Sigmoid colon (tissue), 4 donors: ENCODE measurements around the gene CCDC188.

ENCODE experiments used
- EP300 ChIP-seq, 4 donors: sonication (generic); formaldehyde crosslinking; IDR thresholded peaks; one replicate each; pipeline ENCODE4 v1.6.1; 2017; ENCODE audit warnings: antibody characterized with exemption in 4 of 4
- POLR2A ChIP-seq, 2 donors: fragments of 450-650 bp; IDR thresholded peaks; one replicate each; pipeline ENCODE4 v1.6.1; 2016; ENCODE audit warnings: antibody characterized with exemption in 2 of 2, mild to moderate bottlenecking in 2 of 2, moderate library complexity in 2 of 2
- POLR2AphosphoS5 ChIP-seq, 4 donors: sonication (generic); formaldehyde crosslinking; IDR thresholded peaks; one replicate each; pipeline ENCODE4 v1.6.1; 2017; ENCODE audit warnings: antibody characterized with exemption in 4 of 4
- TF ChIP-seq, protein P1 (sequence below), 4 experiments: fragments of 450-650 bp in 3 of 4; fragments of 200-600 bp in 1 of 4; IDR thresholded peaks; one replicate each; pipeline ENCODE4 v1.5.1; 2016 to 2019; ENCODE audit warnings: antibody characterized with exemption in 4 of 4, mild to moderate bottlenecking in 3 of 4, moderate library complexity in 2 of 4

DNA sequence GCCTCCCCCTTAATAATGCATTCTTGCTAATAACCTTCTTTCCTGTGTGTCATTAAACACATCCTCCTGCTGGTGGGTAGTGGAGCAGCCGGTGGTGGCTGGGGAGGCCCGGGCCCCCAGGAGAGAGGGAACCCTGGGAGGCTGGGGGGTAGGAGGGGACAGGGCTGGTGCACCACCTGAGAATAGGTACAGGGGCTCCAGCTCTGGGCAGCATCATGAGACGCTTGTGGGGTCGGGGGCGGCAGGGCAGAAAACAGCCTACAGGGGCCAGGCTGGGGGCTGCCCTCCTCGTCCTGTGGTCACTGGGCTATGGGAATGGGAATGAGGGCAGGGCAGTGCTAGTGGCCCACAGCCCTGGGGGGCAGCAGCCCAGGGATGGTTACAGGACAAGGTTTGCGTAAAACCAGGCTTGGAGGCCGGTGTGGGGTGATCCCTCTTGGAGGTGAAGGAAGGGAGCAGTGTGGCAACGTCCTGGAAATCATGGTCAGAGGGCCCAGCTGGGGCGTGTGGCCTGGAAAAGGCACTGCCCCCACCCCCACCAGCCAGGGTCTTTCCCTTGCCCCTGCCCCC is 18.5 kb upstream of the CCDC188 start:
- TF ChIP-seq, protein P1, sequence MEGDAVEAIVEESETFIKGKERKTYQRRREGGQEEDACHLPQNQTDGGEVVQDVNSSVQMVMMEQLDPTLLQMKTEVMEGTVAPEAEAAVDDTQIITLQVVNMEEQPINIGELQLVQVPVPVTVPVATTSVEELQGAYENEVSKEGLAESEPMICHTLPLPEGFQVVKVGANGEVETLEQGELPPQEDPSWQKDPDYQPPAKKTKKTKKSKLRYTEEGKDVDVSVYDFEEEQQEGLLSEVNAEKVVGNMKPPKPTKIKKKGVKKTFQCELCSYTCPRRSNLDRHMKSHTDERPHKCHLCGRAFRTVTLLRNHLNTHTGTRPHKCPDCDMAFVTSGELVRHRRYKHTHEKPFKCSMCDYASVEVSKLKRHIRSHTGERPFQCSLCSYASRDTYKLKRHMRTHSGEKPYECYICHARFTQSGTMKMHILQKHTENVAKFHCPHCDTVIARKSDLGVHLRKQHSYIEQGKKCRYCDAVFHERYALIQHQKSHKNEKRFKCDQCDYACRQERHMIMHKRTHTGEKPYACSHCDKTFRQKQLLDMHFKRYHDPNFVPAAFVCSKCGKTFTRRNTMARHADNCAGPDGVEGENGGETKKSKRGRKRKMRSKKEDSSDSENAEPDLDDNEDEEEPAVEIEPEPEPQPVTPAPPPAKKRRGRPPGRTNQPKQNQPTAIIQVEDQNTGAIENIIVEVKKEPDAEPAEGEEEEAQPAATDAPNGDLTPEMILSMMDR (IDR thresholded peaks at IDR 0.05): no peak
- TF ChIP-seq POLR2A (IDR thresholded peaks at IDR 0.05) (no peak), POLR2AphosphoS5 (IDR thresholded peaks at IDR 0.05) (no peak), EP300 (IDR thresholded peaks at IDR 0.05) (no peak)
